Adipocyte (in vitro differentiated cells): ENCODE results near the gene SYCP2.
A peak's percentile ranks its signal among the peaks of the same experiment; 100 is the strongest.

Experiments used
- DNase-seq: peaks from one replicate; pipeline ENCODE4 v3.0.0-alpha.2; 2015; ENCODE audit warnings: low read depth
- H3K27me3 ChIP-seq: replicated peaks from 2 replicates; pipeline ENCODE4 v1.7.0; 2013; ENCODE audit warnings: mild to moderate bottlenecking, low read length, moderate library complexity; ENCODE audit not compliant: control insufficient read depth, insufficient read depth
- H3K36me3 ChIP-seq: 2 replicates; pipeline ENCODE4 v1.7.0; 2013; ENCODE audit warnings: low read length, mild to moderate bottlenecking, moderate library complexity; ENCODE audit not compliant: control insufficient read depth, insufficient read depth, severe bottlenecking
- H3K4me1 ChIP-seq: 2 replicates; pipeline ENCODE4 v1.7.0; 2013; ENCODE audit warnings: mild to moderate bottlenecking, low read length, moderate library complexity; ENCODE audit not compliant: control insufficient read depth, insufficient read depth
- H3K4me3 ChIP-seq: 2 replicates; pipeline ENCODE4 v1.7.0; 2013; ENCODE audit warnings: mild to moderate bottlenecking, low read length, moderate library complexity
- H3K9ac ChIP-seq: 2 replicates; pipeline ENCODE4 v1.7.0; 2013; ENCODE audit warnings: mild to moderate bottlenecking, low read length, moderate library complexity
- H3K9me3 ChIP-seq: 2 replicates; pipeline ENCODE4 v1.7.0; 2013; ENCODE audit warnings: mild to moderate bottlenecking, low read length, moderate library complexity; ENCODE audit not compliant: control insufficient read depth

The SYCP2 gene, protein sequence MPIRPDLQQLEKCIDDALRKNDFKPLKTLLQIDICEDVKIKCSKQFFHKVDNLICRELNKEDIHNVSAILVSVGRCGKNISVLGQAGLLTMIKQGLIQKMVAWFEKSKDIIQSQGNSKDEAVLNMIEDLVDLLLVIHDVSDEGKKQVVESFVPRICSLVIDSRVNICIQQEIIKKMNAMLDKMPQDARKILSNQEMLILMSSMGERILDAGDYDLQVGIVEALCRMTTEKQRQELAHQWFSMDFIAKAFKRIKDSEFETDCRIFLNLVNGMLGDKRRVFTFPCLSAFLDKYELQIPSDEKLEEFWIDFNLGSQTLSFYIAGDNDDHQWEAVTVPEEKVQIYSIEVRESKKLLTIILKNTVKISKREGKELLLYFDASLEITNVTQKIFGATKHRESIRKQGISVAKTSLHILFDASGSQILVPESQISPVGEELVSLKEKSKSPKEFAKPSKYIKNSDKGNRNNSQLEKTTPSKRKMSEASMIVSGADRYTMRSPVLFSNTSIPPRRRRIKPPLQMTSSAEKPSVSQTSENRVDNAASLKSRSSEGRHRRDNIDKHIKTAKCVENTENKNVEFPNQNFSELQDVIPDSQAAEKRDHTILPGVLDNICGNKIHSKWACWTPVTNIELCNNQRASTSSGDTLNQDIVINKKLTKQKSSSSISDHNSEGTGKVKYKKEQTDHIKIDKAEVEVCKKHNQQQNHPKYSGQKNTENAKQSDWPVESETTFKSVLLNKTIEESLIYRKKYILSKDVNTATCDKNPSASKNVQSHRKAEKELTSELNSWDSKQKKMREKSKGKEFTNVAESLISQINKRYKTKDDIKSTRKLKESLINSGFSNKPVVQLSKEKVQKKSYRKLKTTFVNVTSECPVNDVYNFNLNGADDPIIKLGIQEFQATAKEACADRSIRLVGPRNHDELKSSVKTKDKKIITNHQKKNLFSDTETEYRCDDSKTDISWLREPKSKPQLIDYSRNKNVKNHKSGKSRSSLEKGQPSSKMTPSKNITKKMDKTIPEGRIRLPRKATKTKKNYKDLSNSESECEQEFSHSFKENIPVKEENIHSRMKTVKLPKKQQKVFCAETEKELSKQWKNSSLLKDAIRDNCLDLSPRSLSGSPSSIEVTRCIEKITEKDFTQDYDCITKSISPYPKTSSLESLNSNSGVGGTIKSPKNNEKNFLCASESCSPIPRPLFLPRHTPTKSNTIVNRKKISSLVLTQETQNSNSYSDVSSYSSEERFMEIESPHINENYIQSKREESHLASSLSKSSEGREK (N-terminal part only)

DNA sequence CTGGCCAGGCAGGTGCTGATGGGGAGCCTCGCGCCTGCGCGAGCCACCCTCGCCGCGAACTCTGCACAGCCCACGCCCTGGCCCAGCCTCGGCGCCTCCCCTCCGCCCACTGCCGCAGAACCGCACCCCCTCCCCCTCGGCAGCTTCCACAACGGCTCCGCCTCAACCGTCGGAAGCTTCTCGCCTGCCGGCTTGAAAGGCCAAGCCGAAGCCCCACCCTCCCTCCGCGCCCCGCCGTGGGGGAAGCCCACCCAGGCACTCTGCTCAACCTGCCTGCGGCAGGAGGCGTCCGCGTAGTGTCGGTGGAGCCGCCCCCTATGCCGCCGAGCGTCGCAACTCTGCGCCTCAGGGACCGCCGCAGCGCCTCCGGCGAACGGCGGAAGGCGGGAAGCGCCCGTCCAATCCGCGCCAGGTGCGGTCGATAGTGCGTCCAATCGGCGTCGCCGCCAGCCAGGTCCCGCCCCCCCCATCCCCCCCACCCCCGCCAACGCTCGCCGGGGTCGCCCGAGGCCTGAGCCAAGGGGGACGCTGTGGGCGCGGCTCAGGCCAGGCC lies at the start of gene SYCP2:
TSS of gene SYCP2 (minus strand) at position 342 of the 553 bp plus-strand sequence. CDS start 11,224 bp downstream, outside the sequence.
- Histone ChIP-seq H3K27me3 (no peaks in the 10 kb centered on the region), H3K9ac (peak within 1 kb of the TSS; percentile 71), H3K4me3 (peak within 1 kb of the TSS; percentile 85), H3K4me1 (peaks cover 25% of the 10 kb centered on the region), H3K9me3 (no peaks in the 10 kb centered on the region), H3K36me3 (no peaks in the 10 kb centered on the region)
- no peak for DNase-seq

DNA sequence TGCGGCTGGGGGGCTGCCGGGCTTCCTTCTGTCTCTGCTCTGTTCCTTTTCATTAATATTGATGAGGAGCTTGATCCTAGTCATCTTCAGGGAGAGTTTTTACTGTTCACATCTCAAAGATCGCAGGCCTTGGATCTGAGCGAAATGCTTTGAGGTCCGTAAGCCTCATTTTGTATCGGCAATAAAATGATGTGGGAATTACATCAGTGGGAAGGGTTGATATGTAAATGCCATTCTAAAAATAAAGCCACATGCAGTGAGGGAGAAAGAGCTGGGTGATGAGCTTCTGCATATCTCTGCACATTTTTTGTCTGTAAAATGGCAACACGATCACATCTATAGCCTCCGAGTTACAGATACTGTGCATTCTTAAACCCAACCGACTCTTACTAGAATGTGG lies 49.6 kb upstream of the SYCP2 start:
- Histone ChIP-seq H3K27me3 (no peaks in the 10 kb centered on the region), H3K4me1 (no peaks in the 10 kb centered on the region), H3K9ac (no peak overlapping the region), H3K36me3 (no peaks in the 10 kb centered on the region), H3K9me3 (peaks cover 6% of the 10 kb centered on the region), H3K4me3 (no peak overlapping the region)
- DNase-seq, result no peak

DNA sequence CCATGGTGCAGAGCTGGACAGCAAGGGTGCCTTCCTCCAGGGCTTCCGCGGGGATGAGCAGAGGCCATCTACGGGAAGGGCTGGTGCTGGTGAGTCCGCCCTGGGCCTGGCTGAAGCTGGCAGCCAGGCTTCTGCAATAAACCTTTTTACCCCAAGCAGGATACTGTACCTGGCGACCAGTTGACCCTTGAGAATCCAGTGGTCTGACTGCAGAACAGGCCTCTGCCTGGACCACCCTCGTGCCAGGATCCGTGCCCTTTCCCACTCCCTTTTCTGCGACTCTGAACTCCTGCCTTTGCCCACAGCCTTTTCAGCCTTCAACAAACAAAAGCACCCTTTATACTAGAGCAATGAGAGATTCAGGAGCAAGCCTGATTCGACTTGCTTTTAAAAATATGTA lies 43.6 kb upstream of the SYCP2 start:
- H3K27me3 ChIP-seq, result no peaks in the 10 kb centered on the region
- peaks cover 4% of the 10 kb centered on the region for H3K9me3 ChIP-seq
- DNase-seq, result no peak
- no peaks in the 10 kb centered on the region for H3K36me3 ChIP-seq
- H3K4me3 ChIP-seq, result no peak overlapping the region
- no peak overlapping the region for H3K9ac ChIP-seq
- H3K4me1 ChIP-seq, result peaks cover 6% of the 10 kb centered on the region

DNA sequence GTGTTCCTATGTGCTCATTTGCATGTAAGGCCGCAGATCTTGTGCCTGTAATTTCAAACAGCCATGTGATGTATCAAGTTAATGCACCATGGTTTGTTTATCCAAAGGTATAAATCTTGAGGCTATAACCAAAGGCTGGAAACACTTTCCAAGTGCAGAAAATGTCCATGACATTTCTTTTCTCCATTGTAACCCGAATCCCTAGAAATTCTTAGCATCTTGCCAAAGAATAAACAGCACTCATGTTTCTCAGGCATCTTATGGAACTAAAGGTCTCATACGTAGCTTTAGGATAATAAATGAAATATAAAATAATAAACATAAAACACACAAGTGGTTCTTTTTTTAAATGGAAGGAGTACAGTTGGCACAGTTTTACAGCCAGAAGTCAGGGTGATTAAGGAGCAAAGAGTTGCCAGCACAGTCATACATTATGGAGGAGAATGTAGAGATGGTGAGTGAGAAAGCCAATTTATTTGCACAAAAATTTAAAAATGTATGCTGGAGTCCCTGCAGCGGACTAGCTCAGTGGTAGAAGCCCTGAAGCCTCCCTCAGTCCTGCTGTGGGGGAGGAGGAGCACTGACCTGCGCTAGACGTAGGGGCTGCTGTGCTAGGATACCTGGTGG lies 42.8 kb upstream of the SYCP2 start:
- DNase-seq, result peak; percentile 51
- no peak overlapping the region for H3K4me3 ChIP-seq
- no peaks in the 10 kb centered on the region for H3K36me3 ChIP-seq
- H3K9ac ChIP-seq, result no peak overlapping the region
- no peaks in the 10 kb centered on the region for H3K9me3 ChIP-seq
- H3K27me3 ChIP-seq, result no peaks in the 10 kb centered on the region
- peaks cover 10% of the 10 kb centered on the region for H3K4me1 ChIP-seq

DNA sequence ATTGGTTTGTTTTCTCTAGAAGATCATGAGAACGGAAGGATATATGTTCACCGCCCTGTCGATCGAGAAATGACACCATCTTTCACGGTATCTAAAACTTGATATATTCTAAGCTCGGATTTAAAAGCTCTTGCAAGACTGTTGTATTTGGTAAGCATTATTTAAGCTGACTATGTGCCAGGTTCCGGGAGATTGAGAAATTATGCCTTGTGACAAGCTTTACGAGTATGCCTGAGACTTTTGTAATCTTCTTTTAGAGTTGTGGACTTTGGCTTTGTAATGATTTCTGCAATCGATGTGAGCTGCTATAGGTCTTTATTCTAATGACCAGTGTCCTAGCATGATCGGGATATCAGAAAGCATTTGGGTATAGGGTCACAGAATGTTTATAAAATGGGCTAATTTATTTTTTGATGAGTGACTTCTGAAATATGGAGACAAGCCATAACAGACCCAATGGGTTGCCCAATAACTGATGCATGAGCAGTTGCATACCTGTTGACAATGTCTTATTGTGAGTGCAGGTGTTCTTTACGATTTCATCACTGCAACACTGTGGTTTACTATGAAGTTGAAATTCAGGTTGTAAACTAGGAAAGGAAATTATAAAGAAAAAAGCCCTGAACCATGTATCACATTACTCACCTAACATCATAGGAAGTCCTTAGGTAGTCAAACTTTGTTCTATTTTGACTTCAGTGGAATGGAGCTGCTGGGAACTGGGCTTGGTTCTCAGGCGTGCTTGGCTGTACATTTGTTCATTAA lies 38.8 kb upstream of the SYCP2 start:
- Histone ChIP-seq H3K9ac (no peak overlapping the region), H3K4me3 (no peak overlapping the region), H3K4me1 (peaks cover 10% of the 10 kb centered on the region), H3K36me3 (no peaks in the 10 kb centered on the region), H3K27me3 (no peaks in the 10 kb centered on the region), H3K9me3 (no peaks in the 10 kb centered on the region)
- DNase-seq, result no peak

DNA sequence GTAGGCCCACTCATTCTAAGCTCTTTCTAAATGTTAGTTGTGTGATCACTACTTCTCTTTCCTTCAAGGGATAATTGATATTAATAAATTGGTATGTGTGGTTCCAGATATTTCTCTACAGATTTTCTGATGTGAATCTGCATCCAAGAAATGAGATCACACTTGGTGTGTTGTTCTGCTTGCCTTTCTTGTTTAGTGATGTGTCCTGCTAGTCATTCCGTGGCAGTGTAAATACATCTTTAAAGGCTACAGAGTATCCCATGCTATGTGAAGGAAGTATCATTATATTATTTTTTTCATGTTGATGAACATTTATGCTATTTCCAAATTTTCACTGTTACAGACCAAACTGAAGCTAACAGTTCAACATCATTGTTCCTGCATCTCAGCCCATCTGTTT lies 38.0 kb upstream of the SYCP2 start:
- H3K4me1 ChIP-seq, result peaks cover 10% of the 10 kb centered on the region
- no peak for DNase-seq
- no peak overlapping the region for H3K9ac ChIP-seq
- H3K36me3 ChIP-seq, result no peaks in the 10 kb centered on the region
- H3K27me3 ChIP-seq, result no peaks in the 10 kb centered on the region
- no peak overlapping the region for H3K4me3 ChIP-seq
- no peaks in the 10 kb centered on the region for H3K9me3 ChIP-seq

DNA sequence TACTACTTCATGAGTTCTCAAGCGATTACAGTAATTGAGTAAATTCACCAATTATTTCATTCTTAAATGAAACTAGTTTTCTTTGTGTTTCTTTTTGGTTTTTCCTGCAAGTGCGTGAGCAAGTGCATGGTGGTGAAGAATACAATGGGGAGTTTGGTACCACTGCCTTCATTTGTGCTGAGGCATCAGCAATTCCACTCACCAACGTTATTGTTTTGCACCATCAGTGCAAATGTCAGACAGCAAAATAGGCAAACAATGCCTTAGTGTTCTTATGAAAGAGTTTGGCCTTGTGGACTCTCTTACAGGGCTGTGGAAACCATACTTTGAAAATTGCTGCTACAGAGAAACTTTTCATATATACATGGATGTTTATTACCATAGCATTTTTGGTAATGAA lies 33.0 kb upstream of the SYCP2 start:
- Histone ChIP-seq H3K27me3 (no peaks in the 10 kb centered on the region), H3K9ac (no peak overlapping the region), H3K36me3 (no peaks in the 10 kb centered on the region), H3K9me3 (no peaks in the 10 kb centered on the region), H3K4me3 (no peak overlapping the region), H3K4me1 (no peaks in the 10 kb centered on the region)
- no peak for DNase-seq

DNA sequence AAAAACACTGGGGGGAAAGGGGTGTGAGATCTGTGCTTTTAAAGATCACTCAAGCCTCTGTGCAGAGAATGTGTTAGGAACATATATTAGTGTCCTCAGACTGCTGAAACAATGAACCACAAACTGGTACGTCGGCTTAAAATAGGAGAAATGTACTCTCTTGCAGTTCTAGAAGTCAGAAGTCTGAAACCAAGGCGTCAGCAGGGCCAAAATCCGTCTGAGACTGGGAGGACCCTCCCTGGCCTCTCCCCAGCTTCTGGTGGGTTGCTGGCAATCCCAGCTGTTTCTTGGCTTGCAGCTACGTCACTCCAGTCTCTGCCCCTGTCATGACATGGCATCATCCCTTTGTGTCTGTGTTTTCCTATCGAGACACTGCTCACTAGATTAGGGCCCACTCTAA lies 28.7 kb upstream of the SYCP2 start:
- H3K27me3 ChIP-seq, result no peaks in the 10 kb centered on the region
- no peak for DNase-seq

DNA sequence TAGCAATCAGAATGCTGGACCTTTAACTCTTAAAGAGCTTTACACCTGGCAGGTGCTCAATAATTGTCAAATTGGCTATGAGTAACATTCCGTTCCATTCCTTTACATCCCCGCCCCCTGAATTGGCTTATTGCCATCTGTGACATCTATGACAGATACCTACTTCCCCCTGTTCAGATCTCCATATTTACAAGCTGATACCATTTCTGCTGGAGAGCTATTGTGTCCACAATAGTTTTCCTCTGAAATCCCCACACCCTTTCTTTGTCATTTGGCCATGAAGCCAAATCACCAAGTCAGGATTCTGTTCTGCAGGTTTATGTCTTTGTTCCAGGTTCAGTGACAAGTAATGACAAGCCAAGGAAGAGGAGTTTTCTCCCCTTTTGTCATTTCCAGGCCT lies 28.0 kb upstream of the SYCP2 start:
- Histone ChIP-seq H3K4me1 (no peaks in the 10 kb centered on the region), H3K27me3 (no peaks in the 10 kb centered on the region), H3K9me3 (no peaks in the 10 kb centered on the region), H3K36me3 (no peaks in the 10 kb centered on the region), H3K9ac (no peak overlapping the region), H3K4me3 (no peak overlapping the region)
- DNase-seq, result no peak

More for the DNA sequence above, 28.7 kb upstream of the SYCP2 start:
- H3K36me3 ChIP-seq, result no peaks in the 10 kb centered on the region
- H3K9me3 ChIP-seq, result no peaks in the 10 kb centered on the region
- no peak overlapping the region for H3K9ac ChIP-seq
- no peaks in the 10 kb centered on the region for H3K4me1 ChIP-seq
- no peak overlapping the region for H3K4me3 ChIP-seq

DNA sequence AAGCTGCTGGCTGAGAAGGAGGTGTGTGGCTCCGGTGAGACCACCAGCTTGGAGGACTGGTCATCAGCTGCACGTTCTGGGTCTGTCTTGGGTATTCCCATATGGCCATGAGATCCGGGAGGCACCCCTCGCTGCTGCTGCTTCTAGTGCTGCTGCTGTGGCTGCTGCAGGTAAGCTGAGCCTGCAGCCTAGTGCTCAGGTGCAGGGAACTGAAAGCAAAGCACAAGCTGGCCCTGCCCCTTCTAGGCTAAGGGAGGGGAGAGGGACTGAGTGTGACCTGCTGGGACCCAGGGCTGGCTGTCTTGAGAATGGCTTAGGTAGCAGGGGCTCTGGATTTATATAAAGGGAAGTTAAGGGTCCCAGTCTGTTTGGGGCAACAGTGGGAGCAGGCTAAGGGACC lies 25.2 kb upstream of the SYCP2 start:
- Histone ChIP-seq H3K36me3 (no peaks in the 10 kb centered on the region), H3K9ac (no peak overlapping the region), H3K4me3 (no peak overlapping the region), H3K4me1 (no peaks in the 10 kb centered on the region), H3K27me3 (no peaks in the 10 kb centered on the region), H3K9me3 (no peaks in the 10 kb centered on the region)
- no peak for DNase-seq
